K562 (cell line): ENCODE data around the gene ZNF358. TPM values are rescaled to one million over a fixed set of nuclear protein-coding genes. Genes with fewer than 3 reads are reported as not detected.
A peak's percentile ranks its signal among the peaks of the same experiment; 100 is the strongest.

Experiments used
- ARNT ChIP-seq, 2 experiments: fragments of 450-650 bp; IDR thresholded peaks; 2 replicates each; pipeline ENCODE4 v1.6.1; 2016; ENCODE audit warnings: mild to moderate bottlenecking in 1 of 2
- ETV6 ChIP-seq, 3 experiments: fragments of 150-350 bp in 1 of 3; sonication (generic) in 1 of 3; formaldehyde crosslinking in 1 of 3; IDR thresholded peaks; 2 replicates each; pipeline versions ENCODE4 v1.6.1 to v1.8.0; 2014 to 2022; ENCODE audit warnings: borderline replicate concordance in 2 of 3, low read depth in 2 of 3, antibody characterized with exemption in 1 of 3, low read length in 1 of 3, mild to moderate bottlenecking in 1 of 3, missing genetic modification reagents in 1 of 3
- FOXA3 ChIP-seq, 2 experiments: fragments of 450-650 bp in 1 of 2; sonication (generic) in 1 of 2; formaldehyde crosslinking; IDR thresholded peaks in 1 of 2; conservative IDR thresholded peaks in 1 of 2; 2 replicates each; pipeline versions ENCODE4 v1.4.0 to v1.8.0; 2020 to 2022; ENCODE audit warnings: mild to moderate bottlenecking in 2 of 2, missing genetic modification reagents in 1 of 2
- HIVEP1 ChIP-seq: fragments of 250-450 bp; sonication (Bioruptor Pico); IDR thresholded peaks from 2 replicates; pipeline ENCODE4 v1.4.0; 2020; ENCODE audit warnings: mild to moderate bottlenecking
- HNRNPL ChIP-seq: fragments of 200-400 bp; formaldehyde crosslinking; IDR thresholded peaks from 2 replicates; pipeline ENCODE4 v1.6.1; 2017; ENCODE audit warnings: low read depth, mild to moderate bottlenecking, low read length
- ILF3 ChIP-seq: fragments of 450-650 bp; IDR thresholded peaks from 2 replicates; pipeline ENCODE4 v1.6.1; 2018; ENCODE audit warnings: antibody characterized with exemption, mild to moderate bottlenecking, moderate library complexity, borderline replicate concordance
- JUNB ChIP-seq: fragments of 450-650 bp; formaldehyde crosslinking; conservative IDR thresholded peaks from 2 replicates; pipeline ENCODE4 v1.4.0; 2020; ENCODE audit warnings: mild to moderate bottlenecking
- KDM1A ChIP-seq, 2 experiments: fragments of 450-650 bp; IDR thresholded peaks; 2 replicates each; pipeline ENCODE4 v1.6.1; 2016; ENCODE audit warnings: mild to moderate bottlenecking in 2 of 2
- KHSRP ChIP-seq: fragments of 450-650 bp; IDR thresholded peaks from 2 replicates; pipeline ENCODE4 v1.6.1; 2017
- MAFF ChIP-seq: IDR thresholded peaks from 2 replicates; pipeline ENCODE4 v1.6.1; 2012; ENCODE audit warnings: low read length, improper control_type of control experiment
- NCOR1 ChIP-seq: fragments of 450-650 bp; IDR thresholded peaks from 2 replicates; pipeline ENCODE4 v1.6.1; 2016; ENCODE audit warnings: mild to moderate bottlenecking, moderate library complexity
- PRPF4 ChIP-seq: fragments of 200-400 bp; formaldehyde crosslinking; IDR thresholded peaks from one replicate; pipeline ENCODE4 v1.6.1; 2017; ENCODE audit warnings: low read length, low read depth, mild to moderate bottlenecking; ENCODE audit not compliant: insufficient read depth, poor library complexity, severe bottlenecking
- TCF3 ChIP-seq: sonication (generic); formaldehyde crosslinking; IDR thresholded peaks from 2 replicates; pipeline ENCODE4 v1.4.0; 2020; ENCODE audit warnings: mild to moderate bottlenecking, missing genetic modification reagents
- YY1 ChIP-seq, 3 experiments: IDR thresholded peaks; 2 replicates each; pipeline ENCODE4 v1.6.1; 2011; ENCODE audit warnings: low read length in 2 of 3, mild to moderate bottlenecking in 2 of 3, moderate library complexity in 2 of 3, borderline replicate concordance in 1 of 3, control low read depth in 1 of 3, low read depth in 1 of 3; ENCODE audit not compliant: insufficient read depth in 3 of 3, insufficient replicate concordance in 2 of 3, control insufficient read depth in 1 of 3, insufficient read length in 1 of 3; ENCODE audit errors: extremely low read depth in 1 of 3
- ZNF584 ChIP-seq: fragments of 200-800 bp; sonication (Bioruptor generic); IDR thresholded peaks from 2 replicates; pipeline ENCODE4 v1.6.1; 2016; ENCODE audit warnings: low read depth, mild to moderate bottlenecking, missing genetic modification characterization, missing compliant biosample characterization
- ZNF707 ChIP-seq: fragments of 250-450 bp; sonication (Bioruptor Pico); conservative IDR thresholded peaks from 2 replicates; pipeline ENCODE4 v1.8.0; 2022; ENCODE audit warnings: inconsistent platforms, mild to moderate bottlenecking, moderate library complexity
- polyA plus RNA-seq, 8 experiments: library from polyadenylated mRNA; depleted of rRNA in 4 of 8; stranded (reverse) in 5 of 8; unstranded in 3 of 8; fragments of >200 nt; fragmentation: Nextera tagmentation in 2 of 8; fragmentation: Illumina TruSeq in 1 of 8; extraction: Ambion mirVana in 2 of 8; extraction: Trizol in 1 of 8; gene quantifications; 2 replicates each; pipeline versions ENCODE4 v1.2.1 to v1.2.3, GENCODE V29; 2011 to 2014; ENCODE audit warnings: inconsistent platforms in 1 of 8, missing spikeins in 1 of 8
- total RNA-seq, 7 experiments: library from RNA; depleted of rRNA in 6 of 7; stranded (reverse); fragments of >200 nt in 6 of 7; fragmentation: Illumina TruSeq in 2 of 7; extraction: Trizol in 2 of 7; gene quantifications; 2 replicates each; pipeline versions ENCODE4 v1.2.1 to v1.2.3, GENCODE V29; 2011 to 2021; ENCODE audit warnings: low replicate concordance in 1 of 7
- TF ChIP-seq, protein P1 (sequence below): fragments of 250-450 bp; sonication (Bioruptor Pico); IDR thresholded peaks from 2 replicates; pipeline ENCODE4 v1.5.0; 2020; ENCODE audit warnings: mild to moderate bottlenecking, borderline replicate concordance
- TF ChIP-seq, protein P2 (sequence below): sonication (generic); formaldehyde crosslinking; IDR thresholded peaks from 2 replicates; pipeline ENCODE4 v1.8.0; 2022; ENCODE audit warnings: missing genetic modification reagents, mild to moderate bottlenecking, borderline replicate concordance
- TF ChIP-seq, protein P3 (sequence below): sonication (generic); formaldehyde crosslinking; IDR thresholded peaks from 2 replicates; pipeline ENCODE4 v1.8.0; 2022; ENCODE audit warnings: mild to moderate bottlenecking, low read depth, missing genetic modification reagents
- TF ChIP-seq, protein P4 (sequence below), 2 experiments: IDR thresholded peaks; 2 replicates each; pipeline ENCODE4 v1.6.1; 2011; ENCODE audit warnings: borderline replicate concordance in 1 of 2, control low read depth in 1 of 2, low read depth in 1 of 2, low read length in 1 of 2, mild to moderate bottlenecking in 1 of 2, mixed read lengths in 1 of 2, moderate library complexity in 1 of 2; ENCODE audit not compliant: insufficient read depth in 1 of 2, insufficient read length in 1 of 2, poor library complexity in 1 of 2, severe bottlenecking in 1 of 2; ENCODE audit errors: extremely low read depth in 1 of 2

The ZNF358 gene
- total and polyA plus RNA-seq, 9 of the 15 experiments (the other 6 are each of a cell fraction or from before 2014, with no cell fraction given) = 0.04 to 17.2 (median 4.9) TPM

DNA sequence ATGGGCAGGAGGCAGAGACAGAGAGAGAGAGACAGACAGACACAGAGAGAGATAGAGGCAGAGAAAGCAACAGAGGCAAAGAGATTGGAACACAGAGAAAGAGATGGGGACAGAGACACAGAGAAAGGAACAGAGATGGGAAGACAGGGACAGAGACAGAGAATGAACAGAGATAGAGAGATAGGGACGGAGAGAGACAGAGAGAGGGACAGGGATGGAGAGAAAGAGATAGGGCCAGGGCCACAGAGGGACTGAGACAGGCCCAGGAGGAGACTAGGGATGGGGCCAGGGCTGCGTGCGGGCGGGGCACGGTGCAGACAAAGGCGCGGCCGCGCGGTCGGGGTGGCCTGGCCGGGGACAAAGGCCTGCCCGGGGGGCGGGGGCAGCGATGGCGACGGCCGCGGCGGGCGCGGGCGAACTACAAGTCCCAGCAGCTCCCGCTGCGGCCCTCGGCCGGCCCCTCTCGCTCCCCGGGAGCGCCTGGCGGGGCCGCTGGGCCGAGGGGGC is at the start of gene ZNF358 (continued):
- TF ChIP-seq ZNF707 (CRISPR knock-in tag) (no peak), KHSRP (no peak), MAFF (no peak), ZNF584 (CRISPR knock-in tag) (no peak), ARNT (IDR thresholded peaks at IDR 0.05) (no peak), TCF3 (CRISPR knock-in tag) (no peak), FOXA3 (CRISPR knock-in tag; conservative IDR thresholded peaks at IDR 0.05 in 1 of 2, IDR thresholded peaks at IDR 0.05 in 1 of 2) (no peak), PRPF4 (no peak), ETV6 (IDR thresholded peaks at IDR 0.05; ENCODE audit: borderline replicate concordance in 1 of 2, low read depth in 2 of 2, low read length in 1 of 2) (no peak), ETV6 (CRISPR knock-in tag; IDR thresholded peaks at IDR 0.05; ENCODE audit: borderline replicate concordance) (no peak), HNRNPL (no peak), JUNB (CRISPR knock-in tag) (no peak), ILF3 (no peak), NCOR1 (no peak), KDM1A (IDR thresholded peaks at IDR 0.05) (0 out of 4 replicates have a peak, but pooled peaks of 1 of the 2 experiments have one; percentile 49), YY1 (IDR thresholded peaks at IDR 0.05; ENCODE audit: borderline replicate concordance in 1 of 3, control insufficient read depth in 1 of 3, extremely low read depth in 1 of 3, insufficient read depth in 3 of 3, insufficient read length in 1 of 3, insufficient replicate concordance in 2 of 3, low read depth in 1 of 3, low read length in 2 of 3) (peak; percentile 64 to 97 (median 95)), HIVEP1 (CRISPR knock-in tag) (no peak)
- TF ChIP-seq, protein P1, sequence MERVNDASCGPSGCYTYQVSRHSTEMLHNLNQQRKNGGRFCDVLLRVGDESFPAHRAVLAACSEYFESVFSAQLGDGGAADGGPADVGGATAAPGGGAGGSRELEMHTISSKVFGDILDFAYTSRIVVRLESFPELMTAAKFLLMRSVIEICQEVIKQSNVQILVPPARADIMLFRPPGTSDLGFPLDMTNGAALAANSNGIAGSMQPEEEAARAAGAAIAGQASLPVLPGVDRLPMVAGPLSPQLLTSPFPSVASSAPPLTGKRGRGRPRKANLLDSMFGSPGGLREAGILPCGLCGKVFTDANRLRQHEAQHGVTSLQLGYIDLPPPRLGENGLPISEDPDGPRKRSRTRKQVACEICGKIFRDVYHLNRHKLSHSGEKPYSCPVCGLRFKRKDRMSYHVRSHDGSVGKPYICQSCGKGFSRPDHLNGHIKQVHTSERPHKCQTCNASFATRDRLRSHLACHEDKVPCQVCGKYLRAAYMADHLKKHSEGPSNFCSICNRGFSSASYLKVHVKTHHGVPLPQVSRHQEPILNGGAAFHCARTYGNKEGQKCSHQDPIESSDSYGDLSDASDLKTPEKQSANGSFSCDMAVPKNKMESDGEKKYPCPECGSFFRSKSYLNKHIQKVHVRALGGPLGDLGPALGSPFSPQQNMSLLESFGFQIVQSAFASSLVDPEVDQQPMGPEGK (CRISPR knock-in tag) = no peak
- TF ChIP-seq, protein P2, sequence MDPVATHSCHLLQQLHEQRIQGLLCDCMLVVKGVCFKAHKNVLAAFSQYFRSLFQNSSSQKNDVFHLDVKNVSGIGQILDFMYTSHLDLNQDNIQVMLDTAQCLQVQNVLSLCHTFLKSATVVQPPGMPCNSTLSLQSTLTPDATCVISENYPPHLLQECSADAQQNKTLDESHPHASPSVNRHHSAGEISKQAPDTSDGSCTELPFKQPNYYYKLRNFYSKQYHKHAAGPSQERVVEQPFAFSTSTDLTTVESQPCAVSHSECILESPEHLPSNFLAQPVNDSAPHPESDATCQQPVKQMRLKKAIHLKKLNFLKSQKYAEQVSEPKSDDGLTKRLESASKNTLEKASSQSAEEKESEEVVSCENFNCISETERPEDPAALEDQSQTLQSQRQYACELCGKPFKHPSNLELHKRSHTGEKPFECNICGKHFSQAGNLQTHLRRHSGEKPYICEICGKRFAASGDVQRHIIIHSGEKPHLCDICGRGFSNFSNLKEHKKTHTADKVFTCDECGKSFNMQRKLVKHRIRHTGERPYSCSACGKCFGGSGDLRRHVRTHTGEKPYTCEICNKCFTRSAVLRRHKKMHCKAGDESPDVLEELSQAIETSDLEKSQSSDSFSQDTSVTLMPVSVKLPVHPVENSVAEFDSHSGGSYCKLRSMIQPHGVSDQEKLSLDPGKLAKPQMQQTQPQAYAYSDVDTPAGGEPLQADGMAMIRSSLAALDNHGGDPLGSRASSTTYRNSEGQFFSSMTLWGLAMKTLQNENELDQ (CRISPR knock-in tag) = no peak
- TF ChIP-seq, protein P3, sequence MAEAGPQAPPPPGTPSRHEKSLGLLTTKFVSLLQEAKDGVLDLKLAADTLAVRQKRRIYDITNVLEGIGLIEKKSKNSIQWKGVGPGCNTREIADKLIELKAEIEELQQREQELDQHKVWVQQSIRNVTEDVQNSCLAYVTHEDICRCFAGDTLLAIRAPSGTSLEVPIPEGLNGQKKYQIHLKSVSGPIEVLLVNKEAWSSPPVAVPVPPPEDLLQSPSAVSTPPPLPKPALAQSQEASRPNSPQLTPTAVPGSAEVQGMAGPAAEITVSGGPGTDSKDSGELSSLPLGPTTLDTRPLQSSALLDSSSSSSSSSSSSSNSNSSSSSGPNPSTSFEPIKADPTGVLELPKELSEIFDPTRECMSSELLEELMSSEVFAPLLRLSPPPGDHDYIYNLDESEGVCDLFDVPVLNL = no peak
- TF ChIP-seq, protein P4, sequence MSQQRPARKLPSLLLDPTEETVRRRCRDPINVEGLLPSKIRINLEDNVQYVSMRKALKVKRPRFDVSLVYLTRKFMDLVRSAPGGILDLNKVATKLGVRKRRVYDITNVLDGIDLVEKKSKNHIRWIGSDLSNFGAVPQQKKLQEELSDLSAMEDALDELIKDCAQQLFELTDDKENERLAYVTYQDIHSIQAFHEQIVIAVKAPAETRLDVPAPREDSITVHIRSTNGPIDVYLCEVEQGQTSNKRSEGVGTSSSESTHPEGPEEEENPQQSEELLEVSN (IDR thresholded peaks at IDR 0.05; ENCODE audit: borderline replicate concordance in 1 of 2, extremely low read depth in 1 of 2, insufficient read depth in 1 of 2, insufficient read length in 1 of 2, low read depth in 1 of 2, low read length in 1 of 2, poor library complexity in 1 of 2, severe bottlenecking in 1 of 2) = peak in 1 of 2 experiments; percentile 42
